ENCODE data around the gene WDR27. TPM values are rescaled to one million over a fixed set of nuclear protein-coding genes. Genes with fewer than 3 reads are reported as not detected.

WDR27 gene
- polyA plus RNA-seq, 1 donor from 2014 or later = 35.8 TPM

DNA sequence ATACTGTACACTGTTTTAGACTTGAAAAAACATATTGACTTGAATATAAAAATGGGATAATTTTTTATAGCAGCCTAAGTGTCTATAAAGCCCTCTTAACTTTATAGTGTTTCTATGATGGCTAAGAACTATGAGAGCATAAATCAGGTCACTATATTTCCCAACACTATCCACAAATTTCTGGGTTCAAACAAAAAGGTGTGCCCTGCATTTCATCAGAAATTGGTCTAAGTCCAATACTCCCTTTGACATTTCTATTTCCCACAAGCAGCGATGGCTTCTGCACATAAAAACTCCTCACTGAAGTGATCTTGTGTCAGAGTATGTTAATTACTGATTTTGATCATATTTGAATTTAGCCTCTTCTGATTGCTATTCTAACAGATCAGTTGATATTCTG is 143.9 kb downstream of the WDR27 start:
- TF ChIP-seq POLR2AphosphoS5 (IDR thresholded peaks at IDR 0.05) (no peak), SMC3 (conservative IDR thresholded peaks at IDR 0.05; ENCODE audit: poor library complexity) (no peak), EZH2 (IDR thresholded peaks at IDR 0.05; ENCODE audit: borderline replicate concordance, insufficient read depth, low read length, poor library complexity, severe bottlenecking) (no peak)
- TF ChIP-seq, protein P1, sequence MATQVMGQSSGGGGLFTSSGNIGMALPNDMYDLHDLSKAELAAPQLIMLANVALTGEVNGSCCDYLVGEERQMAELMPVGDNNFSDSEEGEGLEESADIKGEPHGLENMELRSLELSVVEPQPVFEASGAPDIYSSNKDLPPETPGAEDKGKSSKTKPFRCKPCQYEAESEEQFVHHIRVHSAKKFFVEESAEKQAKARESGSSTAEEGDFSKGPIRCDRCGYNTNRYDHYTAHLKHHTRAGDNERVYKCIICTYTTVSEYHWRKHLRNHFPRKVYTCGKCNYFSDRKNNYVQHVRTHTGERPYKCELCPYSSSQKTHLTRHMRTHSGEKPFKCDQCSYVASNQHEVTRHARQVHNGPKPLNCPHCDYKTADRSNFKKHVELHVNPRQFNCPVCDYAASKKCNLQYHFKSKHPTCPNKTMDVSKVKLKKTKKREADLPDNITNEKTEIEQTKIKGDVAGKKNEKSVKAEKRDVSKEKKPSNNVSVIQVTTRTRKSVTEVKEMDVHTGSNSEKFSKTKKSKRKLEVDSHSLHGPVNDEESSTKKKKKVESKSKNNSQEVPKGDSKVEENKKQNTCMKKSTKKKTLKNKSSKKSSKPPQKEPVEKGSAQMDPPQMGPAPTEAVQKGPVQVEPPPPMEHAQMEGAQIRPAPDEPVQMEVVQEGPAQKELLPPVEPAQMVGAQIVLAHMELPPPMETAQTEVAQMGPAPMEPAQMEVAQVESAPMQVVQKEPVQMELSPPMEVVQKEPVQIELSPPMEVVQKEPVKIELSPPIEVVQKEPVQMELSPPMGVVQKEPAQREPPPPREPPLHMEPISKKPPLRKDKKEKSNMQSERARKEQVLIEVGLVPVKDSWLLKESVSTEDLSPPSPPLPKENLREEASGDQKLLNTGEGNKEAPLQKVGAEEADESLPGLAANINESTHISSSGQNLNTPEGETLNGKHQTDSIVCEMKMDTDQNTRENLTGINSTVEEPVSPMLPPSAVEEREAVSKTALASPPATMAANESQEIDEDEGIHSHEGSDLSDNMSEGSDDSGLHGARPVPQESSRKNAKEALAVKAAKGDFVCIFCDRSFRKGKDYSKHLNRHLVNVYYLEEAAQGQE (IDR thresholded peaks at IDR 0.05; ENCODE audit: borderline replicate concordance) = no peak

DNA sequence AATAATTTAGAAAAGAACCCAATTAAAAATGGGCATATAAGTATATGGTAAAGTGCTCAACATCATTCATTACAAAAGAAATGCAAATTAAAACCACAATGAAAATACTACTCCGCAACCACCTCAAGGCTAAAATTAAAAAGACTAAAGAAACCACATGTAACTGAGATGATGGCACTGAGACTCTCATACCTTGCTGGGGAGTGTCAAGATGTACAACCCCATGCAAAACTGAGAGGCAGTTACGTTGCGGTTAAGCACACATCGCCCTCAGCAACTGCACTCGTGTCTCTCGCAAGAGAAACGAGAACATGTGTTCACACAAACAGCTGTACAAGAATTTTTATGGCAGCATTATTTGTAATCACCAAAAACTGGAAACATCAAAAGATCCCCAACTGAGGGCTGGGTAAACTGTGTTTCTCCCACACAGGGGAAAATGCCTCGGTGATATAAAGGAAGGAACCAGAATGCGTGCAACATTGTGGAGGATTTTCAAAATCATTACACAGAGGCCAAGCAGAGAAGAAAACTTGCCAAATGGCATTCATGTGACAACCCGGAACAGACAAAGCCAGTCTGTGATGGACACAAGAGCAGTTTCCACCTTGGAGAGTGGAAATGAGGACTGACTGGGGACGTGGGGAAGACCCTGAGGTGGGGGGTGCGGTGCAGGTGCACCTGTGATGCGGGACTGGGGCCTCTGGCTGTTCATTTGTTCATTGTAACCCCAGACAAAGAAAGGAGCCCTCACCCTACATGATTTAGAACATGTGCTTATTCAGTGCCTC is 144.9 kb downstream of the WDR27 start:
- Histone ChIP-seq H3K27me3 (ENCODE audit: insufficient read depth, low read depth, low read length) (no peaks in the 10 kb centered on the region), H4K20me1 (ENCODE audit: insufficient read depth) (no peaks in the 10 kb centered on the region), H3K4me3 (ENCODE audit: low read length) (no peak overlapping the region), H3K79me2 (replicated peaks; ENCODE audit: insufficient read depth, low read length) (no peaks in the 10 kb centered on the region), H3K4me2 (ENCODE audit: low read length) (no peak overlapping the region), H3K36me3 (ENCODE audit: insufficient read depth, low read length) (no peaks in the 10 kb centered on the region), H3K9me3 (ENCODE audit: low read length) (no peaks in the 10 kb centered on the region), H3F3A (ENCODE audit: insufficient read depth, low read length, poor library complexity, severe bottlenecking) (no peaks in the 10 kb centered on the region), H2AFZ (ENCODE audit: low read depth, low read length) (no peak overlapping the region), H3K9ac (ENCODE audit: low read length) (no peak overlapping the region), H3K27ac (ENCODE audit: low read length) (no peak overlapping the region), H3K9me2 (ENCODE audit: insufficient read depth, low read length) (no peaks in the 10 kb centered on the region)
- TF ChIP-seq, protein P1 (IDR thresholded peaks at IDR 0.05; ENCODE audit: borderline replicate concordance) = no peak
- TF ChIP-seq RAD21 (conservative IDR thresholded peaks at IDR 0.05) (no peak), POLR2AphosphoS5 (IDR thresholded peaks at IDR 0.05) (no peak), TAF1 (IDR thresholded peaks at IDR 0.05; ENCODE audit: low read depth) (no peak), MXI1 (conservative IDR thresholded peaks at IDR 0.05; ENCODE audit: poor library complexity, severe bottlenecking) (no peak), SMC3 (conservative IDR thresholded peaks at IDR 0.05; ENCODE audit: poor library complexity) (no peak), EZH2 (IDR thresholded peaks at IDR 0.05; ENCODE audit: borderline replicate concordance, insufficient read depth, low read length, poor library complexity, severe bottlenecking) (no peak), EP300 (conservative IDR thresholded peaks at IDR 0.05; ENCODE audit: poor library complexity, severe bottlenecking) (no peak)
- TF ChIP-seq, protein P2, sequence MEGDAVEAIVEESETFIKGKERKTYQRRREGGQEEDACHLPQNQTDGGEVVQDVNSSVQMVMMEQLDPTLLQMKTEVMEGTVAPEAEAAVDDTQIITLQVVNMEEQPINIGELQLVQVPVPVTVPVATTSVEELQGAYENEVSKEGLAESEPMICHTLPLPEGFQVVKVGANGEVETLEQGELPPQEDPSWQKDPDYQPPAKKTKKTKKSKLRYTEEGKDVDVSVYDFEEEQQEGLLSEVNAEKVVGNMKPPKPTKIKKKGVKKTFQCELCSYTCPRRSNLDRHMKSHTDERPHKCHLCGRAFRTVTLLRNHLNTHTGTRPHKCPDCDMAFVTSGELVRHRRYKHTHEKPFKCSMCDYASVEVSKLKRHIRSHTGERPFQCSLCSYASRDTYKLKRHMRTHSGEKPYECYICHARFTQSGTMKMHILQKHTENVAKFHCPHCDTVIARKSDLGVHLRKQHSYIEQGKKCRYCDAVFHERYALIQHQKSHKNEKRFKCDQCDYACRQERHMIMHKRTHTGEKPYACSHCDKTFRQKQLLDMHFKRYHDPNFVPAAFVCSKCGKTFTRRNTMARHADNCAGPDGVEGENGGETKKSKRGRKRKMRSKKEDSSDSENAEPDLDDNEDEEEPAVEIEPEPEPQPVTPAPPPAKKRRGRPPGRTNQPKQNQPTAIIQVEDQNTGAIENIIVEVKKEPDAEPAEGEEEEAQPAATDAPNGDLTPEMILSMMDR (IDR thresholded peaks at IDR 0.05; ENCODE audit: poor library complexity, severe bottlenecking) = no peak

More for the DNA sequence above, 143.9 kb downstream of the WDR27 start:
- H3K79me2 ChIP-seq (replicated peaks; ENCODE audit: insufficient read depth, low read length) = no peaks in the 10 kb centered on the region
- H3K27ac ChIP-seq (ENCODE audit: low read length) = no peak overlapping the region
- no peaks in the 10 kb centered on the region for H4K20me1 ChIP-seq (ENCODE audit: insufficient read depth)
- no peaks in the 10 kb centered on the region for H3K36me3 ChIP-seq (ENCODE audit: insufficient read depth, low read length)
- H3K9me2 ChIP-seq (ENCODE audit: insufficient read depth, low read length) = no peaks in the 10 kb centered on the region
- H3K4me2 ChIP-seq (ENCODE audit: low read length) = no peak overlapping the region
- H3K27me3 ChIP-seq (ENCODE audit: insufficient read depth, low read depth, low read length) = no peaks in the 10 kb centered on the region
- no peaks in the 10 kb centered on the region for H3K9me3 ChIP-seq (ENCODE audit: low read length)
- H2AFZ ChIP-seq (ENCODE audit: low read depth, low read length) = no peak overlapping the region
- no peak overlapping the region for H3K4me3 ChIP-seq (ENCODE audit: low read length)
- no peak overlapping the region for H3K9ac ChIP-seq (ENCODE audit: low read length)
- H3F3A ChIP-seq (ENCODE audit: insufficient read depth, low read length, poor library complexity, severe bottlenecking) = no peaks in the 10 kb centered on the region

All from neural cell (in vitro differentiated cells).